Measurements from ENCODE around the gene TMEM44. TPM values are rescaled to one million over a fixed set of nuclear protein-coding genes. Genes with fewer than 3 reads are reported as not detected.
"Not testable (repeated sequence)": the region's sequence is repeated elsewhere in the genome, so short reads cannot be mapped to it uniquely, and the experiment has no call there.

Gene TMEM44
- total RNA-seq, 1 donor from 2014 or later, result 29.9 TPM

DNA sequence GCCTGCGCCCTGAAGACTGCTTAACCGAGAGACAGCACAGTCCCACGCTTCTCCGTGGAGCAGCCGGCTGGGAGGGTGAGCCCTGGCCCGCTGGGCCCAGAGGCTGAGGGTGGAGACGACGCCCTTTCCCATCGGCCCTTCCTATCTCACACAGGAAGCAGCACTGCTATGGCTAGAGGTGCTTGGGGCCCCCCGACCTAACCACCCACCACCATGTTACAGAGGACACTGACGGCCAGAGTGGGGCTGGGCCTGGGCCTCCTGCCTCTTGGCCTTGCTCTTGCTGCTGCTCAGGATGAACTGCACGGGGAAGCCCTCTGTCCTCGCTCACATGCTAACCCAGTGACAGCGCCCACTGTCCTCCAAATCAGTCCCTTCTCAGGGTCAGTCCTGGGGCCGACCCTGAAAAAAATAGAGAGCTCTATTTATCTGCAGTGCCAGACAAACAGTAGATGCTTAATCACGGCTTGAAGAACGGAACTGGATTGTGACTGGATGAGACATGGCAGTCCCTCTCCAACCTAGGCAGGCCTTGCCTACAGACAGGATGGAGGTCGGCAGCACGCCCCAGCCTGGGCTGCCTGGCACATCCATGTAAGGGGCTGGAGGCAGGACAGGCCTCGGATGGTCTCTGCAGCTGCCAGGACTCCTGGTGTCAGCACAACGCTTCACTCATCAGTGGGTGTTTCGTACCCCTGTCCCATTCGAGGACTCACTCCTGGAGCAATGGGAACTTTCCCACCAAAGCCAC lies 14.2 kb downstream of the TMEM44 start:
- no peak for DNase-seq (ENCODE audit: low spot score)
- ATAC-seq, result no peak
- intact Hi-C loops (cut with DNase I), result no loop called here

DNA sequence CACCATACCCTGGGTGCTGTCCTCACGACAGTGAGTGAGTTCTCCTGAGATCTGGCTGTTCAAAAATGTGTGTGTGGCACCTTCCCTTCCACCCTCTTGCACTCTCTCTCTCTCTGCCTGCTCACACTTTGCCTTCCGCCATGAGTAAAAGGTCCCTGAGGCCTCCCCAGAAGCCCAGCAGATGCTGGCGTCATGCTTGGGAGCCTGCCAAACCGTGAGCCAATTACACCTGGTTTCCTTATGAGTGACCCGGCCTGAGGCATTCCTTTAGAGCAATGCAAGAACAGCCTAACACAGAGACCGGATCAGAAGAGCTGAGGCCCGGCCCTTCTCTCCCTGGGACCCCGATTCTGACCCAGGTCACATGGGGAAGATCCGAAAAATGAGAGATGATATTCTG lies 15.4 kb downstream of the TMEM44 start:
- ATAC-seq (no peak), DNase-seq (ENCODE audit: low spot score) (no peak)
- intact Hi-C loops (cut with DNase I), result no loop called here

GRCh38 chr3:194617143-194617671 lies 16.0 kb downstream of the TMEM44 start:
- intact Hi-C loops (cut with DNase I), result no loop called here
- ATAC-seq, result no peak
- DNase-seq (ENCODE audit: low spot score), result no peak

GRCh38 chr3:194615226-194615625 lies 18.0 kb downstream of the TMEM44 start:
- no peak for ATAC-seq
- no peak for DNase-seq (ENCODE audit: low spot score)
- intact Hi-C loops (cut with DNase I), result loop anchor here (2.0 kb wide), 1 partner anchor 48 kb away; no protein-coding TSS in a partner anchor

GRCh38 chr3:194612221-194612620 lies 21.0 kb downstream of the TMEM44 start:
- ATAC-seq (no peak), DNase-seq (ENCODE audit: low spot score) (no peak)
- intact Hi-C loops (cut with DNase I), result no loop called here

- no peak for DNase-seq (ENCODE audit: low spot score)
- intact Hi-C loops (cut with DNase I), result no loop called here
- no peak for ATAC-seq
These were observed 22.5 kb downstream of the TMEM44 start for GRCh38 chr3:194610689-194611088.

DNA sequence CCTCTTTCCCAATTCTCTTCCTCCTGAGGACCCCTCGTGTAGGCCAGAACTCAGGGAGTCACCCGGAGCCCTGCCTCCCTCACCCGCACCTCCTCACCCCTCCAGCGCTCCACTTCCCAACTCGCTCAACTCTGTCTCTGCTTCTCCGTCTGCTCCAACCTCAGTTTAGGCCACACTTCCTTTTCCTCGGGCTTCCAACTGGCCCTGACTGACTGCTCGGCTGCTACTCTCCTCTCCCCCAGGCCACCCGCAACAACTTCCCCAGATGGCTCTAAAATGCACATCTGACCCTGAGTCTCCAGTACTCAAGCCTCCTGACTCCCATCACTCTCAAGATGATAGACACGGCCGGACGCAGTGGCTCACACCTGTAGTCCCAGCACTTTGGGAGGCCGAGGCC lies 23.6 kb downstream of the TMEM44 start:
- intact Hi-C loops (cut with DNase I), result no loop called here

DNA sequence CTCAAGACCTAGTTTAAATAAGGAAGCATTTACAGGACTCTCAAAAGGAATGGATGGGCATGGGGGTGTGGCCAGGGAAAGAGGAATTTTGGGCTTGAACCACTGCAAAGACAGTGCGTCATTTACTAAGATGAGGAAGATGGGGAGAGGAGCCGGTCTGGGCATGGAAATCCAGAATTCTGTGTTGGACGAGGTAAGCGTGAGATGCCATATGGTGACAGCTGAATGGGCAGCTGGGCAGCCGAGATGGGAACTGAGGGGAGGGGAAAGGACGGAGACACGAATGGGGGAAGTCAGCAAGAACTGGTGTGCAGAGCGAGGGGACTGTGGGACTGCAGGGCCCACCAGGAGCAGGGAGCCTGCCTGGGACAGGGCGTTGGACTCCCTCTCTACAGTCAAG lies 24.2 kb downstream of the TMEM44 start:
- intact Hi-C loops (cut with DNase I), result no loop called here
- peak; percentile 29 for ATAC-seq

More for the DNA sequence above, 23.6 kb downstream of the TMEM44 start:
- DNase-seq (ENCODE audit: low spot score) (no peak), ATAC-seq (no peak)

DNA sequence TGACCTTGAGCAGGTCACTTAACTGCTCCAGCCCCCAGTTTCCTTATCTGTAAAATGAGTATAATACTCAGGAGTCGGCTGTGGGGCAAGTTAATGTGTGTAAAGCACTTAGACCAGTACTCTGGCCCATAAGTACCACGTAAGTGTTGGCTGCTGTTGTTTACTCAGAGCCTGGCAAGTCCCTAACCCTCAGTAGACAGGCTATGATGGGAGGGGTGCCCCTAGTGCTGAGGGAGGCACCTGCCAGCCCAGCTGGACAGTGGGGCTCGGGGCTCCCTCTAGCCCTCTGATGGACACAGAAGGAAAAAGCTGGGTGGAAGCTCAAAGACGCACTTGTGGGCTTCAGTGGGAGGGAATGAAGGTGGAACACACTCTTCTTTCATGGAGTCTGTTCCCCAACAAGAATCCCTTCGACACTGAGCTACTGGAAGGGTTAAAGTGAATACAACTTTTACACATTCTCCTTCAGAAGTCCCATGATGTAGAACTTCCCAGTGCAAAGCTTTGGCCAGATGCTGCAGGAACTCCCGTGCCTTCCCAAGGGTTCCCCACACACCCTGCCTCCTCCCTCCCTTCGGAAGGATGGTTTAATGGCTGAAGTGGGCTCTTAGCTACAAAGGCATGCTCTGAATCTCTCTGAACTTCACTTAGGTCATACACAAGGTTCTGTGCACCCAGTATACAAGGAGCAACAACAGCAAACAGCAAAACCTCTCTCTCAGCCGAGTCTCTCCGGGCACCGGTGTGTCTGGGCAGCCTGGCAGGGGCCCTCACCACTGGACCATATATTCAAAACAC lies 25.4 kb downstream of the TMEM44 start:
- no peak for ATAC-seq
- intact Hi-C loops (cut with DNase I), result no loop called here
- no peak for DNase-seq (ENCODE audit: low spot score)

More for the DNA sequence above, 24.2 kb downstream of the TMEM44 start:
- no peak for DNase-seq (ENCODE audit: low spot score)

DNA sequence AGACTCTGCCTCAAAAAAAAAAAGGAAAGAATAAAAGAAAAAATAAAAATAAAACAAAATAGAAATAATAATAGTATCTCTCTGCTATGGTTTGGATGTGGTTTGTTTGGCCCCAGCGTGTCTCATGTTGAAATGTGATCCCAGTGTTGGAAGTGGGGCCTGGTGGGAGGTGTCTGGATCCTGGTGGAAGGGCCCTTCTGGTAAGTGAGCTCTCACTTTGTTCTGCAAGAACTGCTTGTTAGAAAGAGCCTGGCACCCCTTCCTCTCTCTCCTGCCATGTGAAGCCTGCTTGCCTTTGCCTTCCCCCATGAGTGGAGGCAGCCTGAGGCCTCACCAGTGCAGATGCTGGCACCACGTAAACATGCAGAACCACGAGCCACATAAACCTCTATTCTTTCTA lies 26.3 kb downstream of the TMEM44 start:
- ATAC-seq (no peak), DNase-seq (ENCODE audit: low spot score) (no peak)
- intact Hi-C loops (cut with DNase I), result no loop called here

- intact Hi-C loops (cut with DNase I), result no loop called here
- ATAC-seq, result no peak
- no peak for DNase-seq (ENCODE audit: low spot score)
These were observed 27.1 kb downstream of the TMEM44 start for GRCh38 chr3:194606163-194606562.

DNA sequence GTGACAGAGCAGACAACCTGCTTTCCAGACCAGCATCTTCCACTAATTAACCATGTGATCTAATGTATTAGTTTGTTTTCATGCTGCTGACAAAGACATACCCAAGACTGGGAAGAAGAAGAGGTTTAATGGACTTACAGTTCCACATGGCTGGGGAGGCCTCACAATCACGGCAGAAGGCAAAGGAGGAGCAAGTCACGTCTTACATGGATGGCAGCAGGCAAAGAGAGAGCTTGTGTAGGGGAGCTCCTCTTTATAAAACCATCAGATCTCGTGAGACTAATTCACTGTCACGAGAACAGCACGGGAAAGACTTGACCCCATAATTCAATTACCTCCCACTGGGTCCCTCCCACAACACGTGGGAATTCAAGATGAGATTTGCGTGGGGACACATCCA lies 27.9 kb downstream of the TMEM44 start:
- intact Hi-C loops (cut with DNase I); ATAC-seq; DNase-seq (ENCODE audit: low spot score): not testable (repeated sequence)

GRCh38 chr3:194604837-194605236 lies 28.4 kb downstream of the TMEM44 start:
- DNase-seq (ENCODE audit: low spot score) (no peak), ATAC-seq (no peak)
- intact Hi-C loops (cut with DNase I), result no loop called here

DNA sequence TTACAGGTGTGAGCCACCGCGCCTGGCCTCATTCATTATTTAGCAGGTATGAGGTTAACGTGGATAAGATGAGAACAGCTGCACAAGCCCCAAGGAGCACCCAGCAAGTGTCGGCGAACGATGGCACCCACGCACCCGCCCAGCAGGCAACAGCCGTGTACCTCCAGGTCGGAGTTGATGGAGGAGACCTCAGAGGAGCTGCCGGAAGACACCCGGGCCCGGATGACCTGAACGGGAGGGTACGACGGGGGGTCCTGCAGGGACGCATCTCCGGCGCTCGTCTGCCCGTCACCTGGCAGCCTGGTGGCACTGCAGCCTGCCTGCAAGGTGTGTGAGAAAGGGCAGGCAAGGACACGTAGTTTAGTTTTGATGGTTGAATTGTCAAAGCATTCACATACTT lies 29.1 kb downstream of the TMEM44 start:
- DNase-seq (ENCODE audit: low spot score) (no peak), ATAC-seq (no peak)
- intact Hi-C loops (cut with DNase I), result no loop called here

GRCh38 chr3:194602669-194603171 lies 30.5 kb downstream of the TMEM44 start:
- no peak for DNase-seq (ENCODE audit: low spot score)
- intact Hi-C loops (cut with DNase I), result no loop called here
- no peak for ATAC-seq

- DNase-seq (ENCODE audit: low spot score) (no peak), ATAC-seq (peak; percentile 62)
- intact Hi-C loops (cut with DNase I), result no loop called here
These were observed 34.3 kb downstream of the TMEM44 start for GRCh38 chr3:194598771-194599557.

- intact Hi-C loops (cut with DNase I), result no loop called here
- ATAC-seq, result no peak
- no peak for DNase-seq (ENCODE audit: low spot score)
These were observed 36.3 kb downstream of the TMEM44 start for GRCh38 chr3:194596906-194597305.

- DNase-seq (ENCODE audit: low spot score), result no peak
- peak; percentile 82 for ATAC-seq
- intact Hi-C loops (cut with DNase I), result no loop called here
These were observed 40.1 kb downstream of the TMEM44 start for GRCh38 chr3:194592798-194593752.
